Right hindlimb (tissue), 1 donor: ENCODE data around the gene DDX1.

ENCODE experiments used
- DNase-seq: peaks from one replicate; pipeline ENCODE4 v3.0.0-alpha.2; 2018

Gene DDX1

GRCh38 chr2:15665067-15665942 is 73.6 kb downstream of the DDX1 start:
- DNase-seq, result no peak

- no peak for DNase-seq
Measured at GRCh38 chr2:15665943-15666460, 74.3 kb downstream of the DDX1 start.

GRCh38 chr2:15666861-15667808 is 75.5 kb downstream of the DDX1 start:
- no peak for DNase-seq

- DNase-seq, result no peak
Measured at GRCh38 chr2:15667809-15668556, 76.3 kb downstream of the DDX1 start.

GRCh38 chr2:15668611-15669305 is 77.1 kb downstream of the DDX1 start:
- no peak for DNase-seq

GRCh38 chr2:15669375-15669910 is 77.8 kb downstream of the DDX1 start:
- no peak for DNase-seq

- DNase-seq, result no peak
Measured at GRCh38 chr2:15670469-15670868, 78.8 kb downstream of the DDX1 start.

GRCh38 chr2:15670981-15671380 is 79.3 kb downstream of the DDX1 start:
- no peak for DNase-seq

GRCh38 chr2:15671409-15671808 is 79.7 kb downstream of the DDX1 start:
- no peak for DNase-seq

- no peak for DNase-seq
Measured at GRCh38 chr2:15671842-15672815, 80.5 kb downstream of the DDX1 start.

- no peak for DNase-seq
Measured at GRCh38 chr2:15672961-15673918, 81.6 kb downstream of the DDX1 start.

GRCh38 chr2:15673919-15674636 is 82.4 kb downstream of the DDX1 start:
- DNase-seq, result no peak

GRCh38 chr2:15674637-15675455 is 83.2 kb downstream of the DDX1 start:
- no peak for DNase-seq

- DNase-seq, result no peak
Measured at GRCh38 chr2:15675456-15676195, 84.0 kb downstream of the DDX1 start.

GRCh38 chr2:15677141-15677843 is 85.6 kb downstream of the DDX1 start:
- peak; percentile 62 for DNase-seq

GRCh38 chr2:15678346-15678745 is 86.7 kb downstream of the DDX1 start:
- no peak for DNase-seq
